K562 (cell line): Measurements from ENCODE around the gene VCX3B. TPM values are rescaled to one million over a fixed set of nuclear protein-coding genes. Genes with fewer than 3 reads are reported as not detected.

ENCODE experiments used
- ATAC-seq: fragments of 200-7000 bp; cut with Tn5 transposase; 3 replicates; pipeline ENCODE4 v1.9.1; 2020; ENCODE audit warnings: moderate library complexity
- BruUV-seq: library from RNA; stranded (reverse); fragments of 400-500 nt; replicated peaks from 2 replicates; lab custom pipeline; 2021; lab: Mats Ljungman, UMichigan
- CTCF ChIA-PET: fragments of 300-600 bp; formaldehyde crosslinking; extraction: SDS; loops from one replicate; lab custom pipeline; 2021; ENCODE audit warnings: low intra/inter-chr PET ratio; lab: Yijun Ruan, JAX
- POLR2A ChIA-PET: fragments of 300-600, 350-650 bp; sonication (Branson Sonifier 250); formaldehyde crosslinking; extraction: SDS; loops from one replicate; lab custom pipeline; 2021; ENCODE audit warnings: antibody characterized with exemption, inconsistent platforms; lab: Yijun Ruan, JAX
- DNase-seq, 4 experiments: peaks; one replicate each; pipeline versions ENCODE4 v3.0.0 to v3.0.0-alpha.2; 2011 to 2018; ENCODE audit warnings: low spot score in 3 of 4, mixed read lengths in 3 of 4; ENCODE audit errors: extremely low read depth in 1 of 4
- FAIRE-seq: peaks from 2 replicates; lab custom pipeline; 2011; peaks lifted over from hg19 to GRCh38; lab: Jason Lieb, UNC
- H2AFZ ChIP-seq: 2 replicates; pipeline ENCODE4 v1.6.0; 2011; ENCODE audit warnings: low read depth, low read length, control low read depth, inconsistent platforms
- H3K27ac ChIP-seq: fragments of 200-600 bp; 3 replicates; pipeline ENCODE4 v1.8.0; 2011; ENCODE audit warnings: low read depth, mild to moderate bottlenecking, control low read depth, inconsistent platforms, low read length, moderate library complexity, mixed read lengths; ENCODE audit errors: extremely low read depth
- H3K27me3 ChIP-seq, 2 experiments: fragments of 300-600 bp in 1 of 2; 2 replicates in 1 of 2; 3 replicates in 1 of 2; pipeline versions ENCODE4 v1.6.0 to v1.8.0; 2011; ENCODE audit warnings: inconsistent platforms in 2 of 2, low read length in 2 of 2, mild to moderate bottlenecking in 1 of 2, mixed read lengths in 1 of 2, moderate library complexity in 1 of 2; ENCODE audit not compliant: control insufficient read depth in 2 of 2, insufficient read depth in 2 of 2
- H3K36me3 ChIP-seq: fragments of 300-600 bp; 3 replicates; pipeline ENCODE4 v1.8.0; 2011; ENCODE audit warnings: mild to moderate bottlenecking, low read length, inconsistent platforms; ENCODE audit not compliant: control insufficient read depth, insufficient read depth
- H3K4me1 ChIP-seq, 2 experiments: fragments of 200-600 bp in 1 of 2; replicated peaks in 1 of 2; 2 replicates in 1 of 2; 3 replicates in 1 of 2; pipeline versions ENCODE4 v1.5.1 to v1.8.0; 2011; ENCODE audit warnings: inconsistent platforms in 2 of 2, low read length in 2 of 2, mild to moderate bottlenecking in 1 of 2, mixed read lengths in 1 of 2, moderate library complexity in 1 of 2; ENCODE audit not compliant: control insufficient read depth in 2 of 2, insufficient read depth in 2 of 2
- H3K4me2 ChIP-seq: 2 replicates; pipeline ENCODE4 v1.6.1; 2011; ENCODE audit warnings: low read length, control low read depth, inconsistent platforms, mixed read lengths; ENCODE audit not compliant: insufficient read depth
- H3K4me3 ChIP-seq: fragments of 200-600 bp; sonication (generic), shearing (Covaris generic); 2 replicates; pipeline ENCODE4 v1.5.1; 2016; ENCODE audit warnings: control low read depth, inconsistent platforms
- H3K79me2 ChIP-seq: fragments of 200-600 bp; 3 replicates; pipeline ENCODE4 v1.8.0; 2011; ENCODE audit warnings: low read length, inconsistent platforms; ENCODE audit not compliant: control insufficient read depth, insufficient read depth
- H3K9ac ChIP-seq, 2 experiments: 2 replicates each; pipeline versions ENCODE4 v1.6.0 to v1.6.1; 2011; ENCODE audit warnings: low read depth in 2 of 2, low read length in 2 of 2, control low read depth in 1 of 2, inconsistent platforms in 1 of 2, mild to moderate bottlenecking in 1 of 2, mixed read lengths in 1 of 2; ENCODE audit not compliant: insufficient read depth in 1 of 2
- H3K9me1 ChIP-seq: one replicate; pipeline ENCODE4 v1.6.0; 2011; ENCODE audit warnings: inconsistent platforms, mild to moderate bottlenecking, low read length, moderate library complexity; ENCODE audit not compliant: control insufficient read depth, insufficient read depth
- H3K9me3 ChIP-seq: replicated peaks from 2 replicates; pipeline ENCODE4 v1.5.1; 2011; ENCODE audit warnings: low read depth, low read length, inconsistent platforms; ENCODE audit not compliant: control insufficient read depth, insufficient read depth
- H4K20me1 ChIP-seq: replicated peaks from 2 replicates; pipeline ENCODE4 v1.6.1; 2011; ENCODE audit warnings: low read length, inconsistent platforms, mixed read lengths; ENCODE audit not compliant: control insufficient read depth, insufficient read depth
- COPS2 ChIP-seq: fragments of 450-650 bp; conservative IDR thresholded peaks from 2 replicates; pipeline ENCODE4 v1.6.1; 2016; ENCODE audit warnings: mild to moderate bottlenecking, moderate library complexity
- CREBBP ChIP-seq: IDR thresholded peaks from one replicate; pipeline ENCODE4 v1.6.1; 2012; ENCODE audit warnings: low read depth, mild to moderate bottlenecking, control low read depth, inconsistent platforms, low read length
- ERF ChIP-seq: fragments of 450-650 bp; formaldehyde crosslinking; IDR thresholded peaks from 2 replicates; pipeline ENCODE4 v1.4.0; 2020; ENCODE audit warnings: mild to moderate bottlenecking, mixed read lengths
- IRF2 ChIP-seq: sonication (generic); formaldehyde crosslinking; IDR thresholded peaks from 2 replicates; pipeline ENCODE4 v1.8.1; 2022; ENCODE audit warnings: mild to moderate bottlenecking, missing genetic modification reagents
- KLF1 ChIP-seq: fragments of 450-650 bp; IDR thresholded peaks from 2 replicates; pipeline ENCODE4 v1.6.1; 2016; ENCODE audit warnings: missing genetic modification characterization, missing compliant biosample characterization
- SAP30 ChIP-seq: fragments of 200-600 bp; sonication (generic); IDR thresholded peaks from 2 replicates; pipeline ENCODE4 v1.6.1; 2012; ENCODE audit warnings: borderline replicate concordance, low read depth, mild to moderate bottlenecking, moderate library complexity, low read length, control low read depth, inconsistent platforms; ENCODE audit not compliant: insufficient read depth, poor library complexity, severe bottlenecking
- SIN3A ChIP-seq, 2 experiments: fragments of 150-350 bp in 1 of 2; IDR thresholded peaks; 2 replicates each; pipeline ENCODE4 v1.6.1; 2011 to 2016; ENCODE audit warnings: borderline replicate concordance in 2 of 2, low read depth in 2 of 2, low read length in 2 of 2, mild to moderate bottlenecking in 2 of 2, moderate library complexity in 2 of 2; ENCODE audit not compliant: control insufficient read depth in 1 of 2
- SIX5 ChIP-seq, 2 experiments: IDR thresholded peaks; 2 replicates each; pipeline ENCODE4 v1.6.1; 2011; ENCODE audit warnings: low read length in 2 of 2, borderline replicate concordance in 1 of 2, low read depth in 1 of 2, mild to moderate bottlenecking in 1 of 2, moderate library complexity in 1 of 2; ENCODE audit not compliant: insufficient read depth in 1 of 2
- ZNF699 ChIP-seq: fragments of 250-450 bp; sonication (Bioruptor Pico); IDR thresholded peaks from 2 replicates; pipeline ENCODE4 v1.8.0; 2021; ENCODE audit warnings: mild to moderate bottlenecking, moderate library complexity; ENCODE audit not compliant: insufficient replicate concordance
- ZNF740 ChIP-seq, 3 experiments: fragments of 200-800 bp in 1 of 3; sonication (Bioruptor generic) in 1 of 3; sonication (generic) in 1 of 3; formaldehyde crosslinking in 1 of 3; IDR thresholded peaks; 2 replicates each; pipeline versions ENCODE4 v1.6.1 to v1.8.0; 2016 to 2022; ENCODE audit warnings: mild to moderate bottlenecking in 2 of 3, missing compliant biosample characterization in 2 of 3, missing genetic modification characterization in 2 of 3, missing genetic modification reagents in 1 of 3
- WGBS: fragments of 100-300 bp; shearing (Covaris generic); methylation state at CpG from one replicate; pipeline ENCODE4 v1.1.6; 2016; ENCODE audit warnings: low coverage, mixed read lengths; ENCODE audit not compliant: insufficient coverage; ENCODE audit errors: missing lambda C conversion rate; 5-methylcytosine and 5-hydroxymethylcytosine counted together
- in situ Hi-C: fragments of 300-500 bp; cut with MboI; formaldehyde crosslinking; loops from 4 replicates; pipeline ENCODE4 v1.15.0; 2018; ENCODE audit warnings: inconsistent platforms, mixed read lengths
- intact Hi-C: fragments of 100-400 bp; cut with micrococcal nuclease; formaldehyde crosslinking; loops from 2 replicates; pipeline ENCODE4 v1.14.2; 2022
- polyA plus RNA-seq, 8 experiments: library from polyadenylated mRNA; depleted of rRNA in 4 of 8; stranded (reverse) in 5 of 8; unstranded in 3 of 8; fragments of >200 nt; fragmentation: Nextera tagmentation in 2 of 8; fragmentation: Illumina TruSeq in 1 of 8; extraction: Ambion mirVana in 2 of 8; extraction: Trizol in 1 of 8; gene quantifications; 2 replicates each; pipeline versions ENCODE4 v1.2.1 to v1.2.3, GENCODE V29; 2011 to 2014; ENCODE audit warnings: inconsistent platforms in 1 of 8, missing spikeins in 1 of 8
- total RNA-seq, 7 experiments: library from RNA; depleted of rRNA in 6 of 7; stranded (reverse); fragments of >200 nt in 6 of 7; fragmentation: Illumina TruSeq in 2 of 7; extraction: Trizol in 2 of 7; gene quantifications; 2 replicates each; pipeline versions ENCODE4 v1.2.1 to v1.2.3, GENCODE V29; 2011 to 2021; ENCODE audit warnings: low replicate concordance in 1 of 7
- TF ChIP-seq, protein P1 (sequence below): fragments of 450-650 bp; IDR thresholded peaks from 2 replicates; pipeline ENCODE4 v1.6.1; 2017; ENCODE audit warnings: antibody characterized with exemption, mild to moderate bottlenecking

Gene VCX3B
- total and polyA plus RNA-seq, 9 of the 15 experiments (the other 6 are each of a cell fraction or from before 2014, with no cell fraction given): 0.27 to 14.6 (median 3.2) TPM

- no peak for TF ChIP-seq COPS2
- TF ChIP-seq SIX5 (IDR thresholded peaks at IDR 0.05; ENCODE audit: borderline replicate concordance in 1 of 2, insufficient read depth in 1 of 2, low read depth in 1 of 2, low read length in 2 of 2): no peak
- TF ChIP-seq CREBBP: no peak
- TF ChIP-seq, all 486 proteins: peak for 0
Measured at GRCh38 chrX:8432396-8432795, 32.2 kb upstream of the VCX3B start (continued).

DNA sequence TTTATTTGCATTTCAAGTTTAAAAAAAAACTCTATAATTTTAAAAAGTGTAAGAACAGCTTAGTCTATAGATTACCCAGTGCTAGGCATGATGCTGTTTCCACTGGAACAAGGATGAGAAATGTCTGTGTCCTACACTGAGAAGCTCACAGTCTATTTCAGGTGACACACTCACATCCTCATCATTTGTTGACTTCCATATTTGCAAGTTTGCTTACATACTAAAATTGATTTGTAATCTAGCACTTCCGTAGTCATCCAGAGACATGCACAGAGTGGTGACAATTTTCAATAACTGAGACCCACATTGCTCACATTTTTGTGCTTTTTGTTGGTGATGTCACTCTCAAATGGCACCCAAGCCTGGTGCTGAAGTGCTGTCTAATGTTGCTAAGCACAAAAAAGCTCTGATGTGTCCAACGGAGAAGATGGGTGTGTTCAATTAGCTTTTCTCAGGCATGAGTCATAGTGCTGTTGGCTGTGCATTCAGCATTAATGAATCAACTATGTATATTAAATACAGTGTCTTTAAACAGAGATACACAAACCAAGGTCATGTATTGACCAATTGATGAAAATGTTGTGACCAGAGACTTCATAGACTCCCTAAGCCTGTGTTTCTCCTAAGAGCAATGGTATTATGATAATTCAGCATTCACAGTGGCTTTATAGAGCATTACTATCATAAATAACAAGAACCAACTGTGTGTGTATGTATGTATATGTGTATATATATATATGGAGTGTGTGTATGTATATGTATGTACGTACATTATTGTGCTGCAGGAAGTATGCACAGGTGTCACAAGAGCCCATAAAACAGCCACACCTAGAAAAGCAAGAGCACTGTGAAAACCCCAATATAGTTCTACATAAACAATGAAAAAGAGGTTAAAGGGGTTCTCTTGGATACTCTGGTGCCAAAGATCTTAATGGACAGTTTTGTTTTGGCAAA is 31.2 kb upstream of the VCX3B start:
- in situ Hi-C loops: no loop called here
- CTCF ChIA-PET: no interaction called here
- no peak overlapping the region for H3K9ac ChIP-seq
- no peaks in the 10 kb centered on the region for H3K79me2 ChIP-seq
- no peaks in the 10 kb centered on the region for H3K9me3 ChIP-seq
- H4K20me1 ChIP-seq: no peaks in the 10 kb centered on the region
- H3K27me3 ChIP-seq: no peaks in the 10 kb centered on the region
- no peaks in the 10 kb centered on the region for H3K9me1 ChIP-seq
- no peak overlapping the region for H2AFZ ChIP-seq
- intact Hi-C loops: no loop called here
- no peaks in the 10 kb centered on the region for H3K36me3 ChIP-seq
- 0% methylated on average over 3 of the region's 3 CpGs for WGBS
- FAIRE-seq: no peak
- no peak for ATAC-seq
- no peak overlapping the region for H3K4me3 ChIP-seq
- POLR2A ChIA-PET: no interaction called here
- no peak overlapping the region for H3K27ac ChIP-seq
- no peak overlapping the region for H3K4me2 ChIP-seq
- no TSS peak for BruUV-seq
- no peaks in the 10 kb centered on the region for H3K4me1 ChIP-seq
- no peak for DNase-seq
- TF ChIP-seq KLF1 (tag): no peak
- TF ChIP-seq, protein P1, sequence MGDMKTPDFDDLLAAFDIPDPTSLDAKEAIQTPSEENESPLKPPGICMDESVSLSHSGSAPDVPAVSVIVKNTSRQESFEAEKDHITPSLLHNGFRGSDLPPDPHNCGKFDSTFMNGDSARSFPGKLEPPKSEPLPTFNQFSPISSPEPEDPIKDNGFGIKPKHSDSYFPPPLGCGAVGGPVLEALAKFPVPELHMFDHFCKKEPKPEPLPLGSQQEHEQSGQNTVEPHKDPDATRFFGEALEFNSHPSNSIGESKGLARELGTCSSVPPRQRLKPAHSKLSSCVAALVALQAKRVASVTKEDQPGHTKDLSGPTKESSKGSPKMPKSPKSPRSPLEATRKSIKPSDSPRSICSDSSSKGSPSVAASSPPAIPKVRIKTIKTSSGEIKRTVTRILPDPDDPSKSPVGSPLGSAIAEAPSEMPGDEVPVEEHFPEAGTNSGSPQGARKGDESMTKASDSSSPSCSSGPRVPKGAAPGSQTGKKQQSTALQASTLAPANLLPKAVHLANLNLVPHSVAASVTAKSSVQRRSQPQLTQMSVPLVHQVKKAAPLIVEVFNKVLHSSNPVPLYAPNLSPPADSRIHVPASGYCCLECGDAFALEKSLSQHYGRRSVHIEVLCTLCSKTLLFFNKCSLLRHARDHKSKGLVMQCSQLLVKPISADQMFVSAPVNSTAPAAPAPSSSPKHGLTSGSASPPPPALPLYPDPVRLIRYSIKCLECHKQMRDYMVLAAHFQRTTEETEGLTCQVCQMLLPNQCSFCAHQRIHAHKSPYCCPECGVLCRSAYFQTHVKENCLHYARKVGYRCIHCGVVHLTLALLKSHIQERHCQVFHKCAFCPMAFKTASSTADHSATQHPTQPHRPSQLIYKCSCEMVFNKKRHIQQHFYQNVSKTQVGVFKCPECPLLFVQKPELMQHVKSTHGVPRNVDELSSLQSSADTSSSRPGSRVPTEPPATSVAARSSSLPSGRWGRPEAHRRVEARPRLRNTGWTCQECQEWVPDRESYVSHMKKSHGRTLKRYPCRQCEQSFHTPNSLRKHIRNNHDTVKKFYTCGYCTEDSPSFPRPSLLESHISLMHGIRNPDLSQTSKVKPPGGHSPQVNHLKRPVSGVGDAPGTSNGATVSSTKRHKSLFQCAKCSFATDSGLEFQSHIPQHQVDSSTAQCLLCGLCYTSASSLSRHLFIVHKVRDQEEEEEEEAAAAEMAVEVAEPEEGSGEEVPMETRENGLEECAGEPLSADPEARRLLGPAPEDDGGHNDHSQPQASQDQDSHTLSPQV: no peak
- no peak for TF ChIP-seq ZNF740 (CRISPR knock-in tag; IDR thresholded peaks at IDR 0.05)
- TF ChIP-seq ZNF740 (tag; IDR thresholded peaks at IDR 0.05): no peak
- TF ChIP-seq SAP30: no peak
- no peak for TF ChIP-seq IRF2 (CRISPR knock-in tag)
- TF ChIP-seq SIN3A (IDR thresholded peaks at IDR 0.05; ENCODE audit: borderline replicate concordance in 2 of 2, control insufficient read depth in 1 of 2, low read depth in 2 of 2, low read length in 2 of 2): no peak
- no peak for TF ChIP-seq ZNF699
- TF ChIP-seq ERF: no peak
